Measurements from ENCODE around the gene ZNF511. TPM values are rescaled to one million over a fixed set of nuclear protein-coding genes. Genes with fewer than 3 reads are reported as not detected.

ZNF511 gene
- total and polyA plus RNA-seq, 7 donors: 43.2 to 64.2 (median 48.9) TPM

GRCh38 chr10:133270773-133271297, 37.9 kb upstream of the ZNF511 start:
- no peak overlapping the region for H3K27ac ChIP-seq
- TF ChIP-seq CTCF (IDR thresholded peaks at IDR 0.05): no peak
- ATAC-seq (no peak), DNase-seq (no peak)
- H3K36me3 ChIP-seq (ENCODE audit: insufficient read depth in 1 of 2, low read depth in 1 of 2): no peaks in the 10 kb centered on the region
- H3K9me3 ChIP-seq: no peaks in the 10 kb centered on the region
- peaks cover 0 to 14% (median 2%) of the 10 kb centered on the region in 3 donors for H3K27me3 ChIP-seq (ENCODE audit: insufficient read depth in 3 of 3, low read length in 2 of 3)
- H3K4me1 ChIP-seq: no peaks in the 10 kb centered on the region
- no peak overlapping the region for H3K4me3 ChIP-seq
- WGBS, 3 donors: 90 to 93% (median 92%) methylated on average over 19 of the region's 19 CpGs
- intact Hi-C loops (cut with DNase I): no loop called here

GRCh38 chr10:133271521-133272300, 37.0 kb upstream of the ZNF511 start:
- no peak for TF ChIP-seq CTCF (IDR thresholded peaks at IDR 0.05)
- no peak for DNase-seq
- H3K27me3 ChIP-seq (ENCODE audit: insufficient read depth in 3 of 3, low read length in 2 of 3): peaks cover 0 to 23% (median 7%) of the 10 kb centered on the region in 3 donors
- no peak for ATAC-seq
- H3K36me3 ChIP-seq (ENCODE audit: insufficient read depth in 1 of 2, low read depth in 1 of 2): no peaks in the 10 kb centered on the region
- 86 to 89% (median 87%) methylated on average over 31 to 35 of the region's 35 CpGs for WGBS, 3 donors
- H3K27ac ChIP-seq: no peak overlapping the region
- intact Hi-C loops (cut with DNase I): no loop called here
- no peaks in the 10 kb centered on the region for H3K9me3 ChIP-seq
- no peak overlapping the region for H3K4me3 ChIP-seq
- no peaks in the 10 kb centered on the region for H3K4me1 ChIP-seq

- 81 to 85% (median 84%) methylated on average over 27 to 29 of the region's 29 CpGs for WGBS, 3 donors
- no peak overlapping the region for H3K27ac ChIP-seq
- H3K36me3 ChIP-seq (ENCODE audit: insufficient read depth in 1 of 2, low read depth in 1 of 2): no peaks in the 10 kb centered on the region
- no peaks in the 10 kb centered on the region for H3K9me3 ChIP-seq
- TF ChIP-seq CTCF (IDR thresholded peaks at IDR 0.05): no peak
- ATAC-seq (no peak), DNase-seq (no peak)
- H3K27me3 ChIP-seq (ENCODE audit: insufficient read depth in 3 of 3, low read length in 2 of 3): peaks cover 0 to 29% (median 7%) of the 10 kb centered on the region in 3 donors
- H3K4me1 ChIP-seq: no peaks in the 10 kb centered on the region
- intact Hi-C loops (cut with DNase I): no loop called here
- H3K4me3 ChIP-seq: no peak overlapping the region
Measured at GRCh38 chr10:133272301-133272963, 36.3 kb upstream of the ZNF511 start.

GRCh38 chr10:133272964-133273420, 35.7 kb upstream of the ZNF511 start:
- no peak for ATAC-seq
- intact Hi-C loops (cut with DNase I): no loop called here
- Histone ChIP-seq H3K4me3 (no peak overlapping the region), H3K27me3 (ENCODE audit: insufficient read depth in 3 of 3, low read length in 2 of 3) (peaks cover 0 to 29% (median 7%) of the 10 kb centered on the region in 3 donors), H3K27ac (no peak overlapping the region), H3K36me3 (ENCODE audit: insufficient read depth in 1 of 2, low read depth in 1 of 2) (peaks cover 0 to 2% of the 10 kb centered on the region in 2 donors), H3K9me3 (no peaks in the 10 kb centered on the region), H3K4me1 (no peaks in the 10 kb centered on the region)
- WGBS, 3 donors: 84 to 88% (median 86%) methylated on average over 20 to 25 of the region's 25 CpGs
- DNase-seq: no peak
- TF ChIP-seq CTCF (IDR thresholded peaks at IDR 0.05): no peak
